Neutrophil (primary cell): ENCODE results near the gene ZNF511.

ENCODE experiments used
- H3K27ac ChIP-seq: fragments of 200-600 bp; sonication (generic); 2 replicates; pipeline ENCODE4 v1.5.1; 2016; ENCODE audit warnings: mild to moderate bottlenecking, moderate library complexity
- H3K27me3 ChIP-seq: fragments of 200-600 bp; sonication (generic); 2 replicates; pipeline ENCODE4 v1.6.0; 2016; ENCODE audit warnings: mild to moderate bottlenecking
- H3K36me3 ChIP-seq: fragments of 200-600 bp; sonication (generic); 2 replicates; pipeline ENCODE4 v1.5.1; 2017
- H3K4me1 ChIP-seq, 2 experiments: fragments of 200-600 bp in 1 of 2; sonication (generic) in 1 of 2; 1 replicate in 1 of 2; 2 replicates in 1 of 2; pipeline versions ENCODE4 v1.5.1 to v1.6.1; 2013 to 2016; ENCODE audit warnings: low read depth in 1 of 2, low read length in 1 of 2, mild to moderate bottlenecking in 1 of 2, moderate library complexity in 1 of 2; ENCODE audit not compliant: control insufficient read depth in 1 of 2, insufficient read depth in 1 of 2
- H3K4me3 ChIP-seq, 2 experiments: fragments of 200-600 bp in 1 of 2; sonication (generic) in 1 of 2; 1 replicate in 1 of 2; 2 replicates in 1 of 2; pipeline ENCODE4 v1.5.1; 2013 to 2016; ENCODE audit warnings: low read depth in 1 of 2, low read length in 1 of 2, mild to moderate bottlenecking in 1 of 2, moderate library complexity in 1 of 2
- H3K9me3 ChIP-seq: fragments of 200-600 bp; sonication (generic); 2 replicates; pipeline ENCODE4 v1.5.1; 2016
- CTCF ChIP-seq: fragments of 200-600 bp; sonication (generic); IDR thresholded peaks from 2 replicates; pipeline ENCODE4 v1.5.1; 2016; ENCODE audit warnings: antibody characterized with exemption

ZNF511 gene

DNA sequence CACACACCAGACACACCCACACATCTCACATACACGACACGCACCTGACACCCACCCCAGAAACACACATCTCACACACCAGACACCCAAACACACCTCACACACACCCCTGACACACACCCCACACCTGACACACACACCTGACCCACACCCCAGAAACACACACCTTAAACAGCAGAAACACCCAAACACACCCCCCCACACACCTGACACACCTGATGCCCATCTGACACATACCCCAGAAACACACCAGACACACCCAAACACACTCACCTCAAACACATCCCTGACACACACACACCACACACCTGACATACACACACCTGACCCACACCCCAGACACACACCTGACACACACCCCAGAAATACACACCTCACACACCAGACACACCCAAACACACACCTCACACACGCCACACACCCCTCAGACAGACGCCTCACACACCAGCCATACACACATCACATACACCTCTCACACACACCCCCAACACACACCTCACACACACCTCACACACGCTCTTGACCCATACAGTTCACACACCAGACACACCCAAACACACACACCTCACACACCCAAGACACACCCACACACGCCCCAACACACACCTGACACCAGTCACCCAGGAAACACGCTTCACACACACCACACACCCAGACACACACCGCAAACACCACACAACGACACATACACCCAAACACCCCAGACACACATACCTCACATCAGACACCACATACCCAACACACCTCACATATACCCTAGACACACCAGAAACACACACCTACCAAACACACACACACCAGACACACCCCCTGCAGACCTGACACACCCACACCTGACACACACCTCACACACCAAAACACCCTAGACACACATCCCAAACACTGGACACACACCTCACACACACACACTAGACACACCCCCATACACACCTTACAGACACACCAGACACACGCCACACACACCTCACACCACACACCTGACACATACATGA lies 29.7 kb downstream of the ZNF511 start:
- Histone ChIP-seq H3K4me3 (no peak overlapping the region), H3K9me3 (no peaks in the 10 kb centered on the region), H3K27me3 (peaks cover 92% of the 10 kb centered on the region), H3K4me1 (peaks cover 0 to 12% of the 10 kb centered on the region in 2 experiments), H3K36me3 (no peaks in the 10 kb centered on the region), H3K27ac (no peak overlapping the region)
- no peak for TF ChIP-seq CTCF

GRCh38 chr10:133339708-133340380 lies 31.1 kb downstream of the ZNF511 start:
- Histone ChIP-seq H3K36me3 (no peaks in the 10 kb centered on the region), H3K27ac (no peak overlapping the region), H3K4me1 (peaks cover 0 to 12% of the 10 kb centered on the region in 2 experiments), H3K4me3 (no peak overlapping the region), H3K27me3 (peaks cover 96% of the 10 kb centered on the region), H3K9me3 (no peaks in the 10 kb centered on the region)
- TF ChIP-seq CTCF: no peak

- Histone ChIP-seq H3K4me1 (no peaks in the 10 kb centered on the region), H3K9me3 (no peaks in the 10 kb centered on the region), H3K27me3 (peaks cover 96% of the 10 kb centered on the region), H3K27ac (no peak overlapping the region), H3K36me3 (no peaks in the 10 kb centered on the region), H3K4me3 (no peak overlapping the region)
- TF ChIP-seq CTCF: no peak
These were observed 33.3 kb downstream of the ZNF511 start for GRCh38 chr10:133341983-133342382.

DNA sequence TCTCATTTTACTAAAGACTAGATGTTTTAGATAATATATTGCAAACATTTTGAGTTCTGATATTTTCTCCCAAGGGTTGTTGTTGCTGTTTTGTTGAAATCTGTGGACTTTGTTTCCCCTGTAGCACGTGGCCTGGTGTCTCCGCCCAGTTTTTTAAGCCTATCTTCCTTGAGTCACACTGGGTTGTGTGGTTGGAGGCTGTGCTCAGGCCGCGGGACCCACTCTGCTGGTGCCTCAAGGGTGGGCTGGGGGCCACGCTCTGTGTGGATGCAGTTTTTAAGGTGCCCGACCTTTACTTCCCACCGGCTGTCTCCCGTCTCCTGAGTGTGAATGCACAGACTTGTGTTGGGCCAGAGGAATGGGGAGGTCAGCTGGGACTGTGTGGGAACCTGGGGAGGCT lies 34.2 kb downstream of the ZNF511 start:
- H3K27ac ChIP-seq: no peak overlapping the region
- no peak overlapping the region for H3K4me3 ChIP-seq
- no peaks in the 10 kb centered on the region for H3K4me1 ChIP-seq
- H3K9me3 ChIP-seq: no peaks in the 10 kb centered on the region
- H3K27me3 ChIP-seq: peaks cover 96% of the 10 kb centered on the region
- no peaks in the 10 kb centered on the region for H3K36me3 ChIP-seq
- TF ChIP-seq CTCF: no peak

GRCh38 chr10:133343558-133343957 lies 34.8 kb downstream of the ZNF511 start:
- H3K9me3 ChIP-seq: no peaks in the 10 kb centered on the region
- H3K4me3 ChIP-seq: no peak overlapping the region
- no peak overlapping the region for H3K27ac ChIP-seq
- H3K36me3 ChIP-seq: no peaks in the 10 kb centered on the region
- TF ChIP-seq CTCF: no peak
- no peaks in the 10 kb centered on the region for H3K4me1 ChIP-seq
- H3K27me3 ChIP-seq: peaks cover 95% of the 10 kb centered on the region
